B cell (primary cell): ENCODE results near the gene GSG1. TPM values are rescaled to one million over a fixed set of nuclear protein-coding genes. Genes with fewer than 3 reads are reported as not detected.

ENCODE experiments used
- ATAC-seq: fragments of 200-7000 bp; cut with Tn5 transposase; one replicate; pipeline ENCODE4 v1.10.0; 2021; ENCODE audit warnings: low read depth, mild to moderate bottlenecking, moderate number of reproducible peaks, moderate library complexity
- CTCF ChIA-PET: fragments of 350-600 bp; sonication (Branson Sonifier 250); formaldehyde crosslinking; loops from one replicate; lab custom pipeline; 2021; ENCODE audit warnings: antibody characterized with exemption, inconsistent platforms; lab: Charles Lee
- POLR2A ChIA-PET: fragments of 350-600 bp; sonication (Branson Sonifier 250); formaldehyde crosslinking; loops from one replicate; lab custom pipeline; 2021; ENCODE audit warnings: antibody characterized with exemption; lab: Charles Lee
- DNase-seq: peaks from one replicate; pipeline ENCODE4 v3.0.0; 2013
- H2AFZ ChIP-seq: 2 replicates; pipeline ENCODE4 v1.6.1; 2012; ENCODE audit warnings: mild to moderate bottlenecking, low read depth, low read length; ENCODE audit not compliant: insufficient read depth, poor library complexity, severe bottlenecking
- H3K27ac ChIP-seq, 2 donors: 1 replicate in 1 of 2; 2 replicates in 1 of 2; pipeline ENCODE4 v1.5.1; 2012 to 2013; ENCODE audit warnings: low read length in 2 of 2, mild to moderate bottlenecking in 2 of 2, moderate library complexity in 1 of 2
- H3K27me3 ChIP-seq, 4 experiments: fragments of 200-600 bp in 1 of 4; sonication (generic) in 1 of 4; replicated peaks in 1 of 4; 1 replicate in 2 of 4; 2 replicates in 2 of 4; pipeline versions ENCODE4 v1.6.1 to v1.7.0; 2013 to 2016; ENCODE audit warnings: low read length in 3 of 4, mild to moderate bottlenecking in 2 of 4, mixed read lengths in 1 of 4, moderate library complexity in 1 of 4; ENCODE audit not compliant: insufficient read depth in 4 of 4, control insufficient read depth in 3 of 4; ENCODE audit errors: control extremely low read depth in 1 of 4
- H3K36me3 ChIP-seq, 2 experiments: replicated peaks in 1 of 2; 1 replicate in 1 of 2; 2 replicates in 1 of 2; pipeline versions ENCODE4 v1.6.1 to v1.7.1; 2013; ENCODE audit warnings: low read length in 1 of 2; ENCODE audit not compliant: insufficient read depth in 2 of 2, control insufficient read depth in 1 of 2; ENCODE audit errors: control extremely low read depth in 1 of 2, extremely low read depth in 1 of 2
- H3K4me1 ChIP-seq, 2 donors: fragments of 200-600 bp in 1 of 2; sonication (generic) in 1 of 2; 1 replicate in 1 of 2; 2 replicates in 1 of 2; pipeline versions ENCODE4 v1.5.1 to v1.6.1; 2013 to 2017; ENCODE audit warnings: low read length in 2 of 2; ENCODE audit not compliant: control insufficient read depth in 2 of 2, insufficient read depth in 2 of 2
- H3K4me2 ChIP-seq: replicated peaks from 2 replicates; pipeline ENCODE3; 2012; ENCODE audit warnings: mild to moderate bottlenecking, low read depth, low read length; ENCODE audit not compliant: poor library complexity, severe bottlenecking
- H3K4me3 ChIP-seq, 5 experiments: fragments of 200-600 bp in 1 of 5; sonication (generic) in 1 of 5; 1 replicate in 3 of 5; 2 replicates in 2 of 5; pipeline versions ENCODE4 v1.5.1 to v1.7.0; 2011 to 2016; ENCODE audit warnings: low read length in 4 of 5, mild to moderate bottlenecking in 4 of 5, low read depth in 2 of 5, control low read depth in 1 of 5, moderate library complexity in 1 of 5; ENCODE audit not compliant: insufficient read depth in 1 of 5; ENCODE audit errors: control extremely low read depth in 1 of 5, extremely low read depth in 1 of 5
- H3K79me2 ChIP-seq: fragments of 200-600 bp; sonication (generic); one replicate; pipeline ENCODE4 v1.6.0; 2016; ENCODE audit warnings: low read length; ENCODE audit not compliant: control insufficient read depth, insufficient read depth
- H3K9ac ChIP-seq: fragments of 200-600 bp; sonication (generic); 2 replicates; pipeline ENCODE4 v1.6.1; 2017; ENCODE audit warnings: mild to moderate bottlenecking, low read length, moderate library complexity
- H3K9me3 ChIP-seq, 3 donors: one replicate each; pipeline versions ENCODE4 v1.6.1 to v1.7.1; 2013; ENCODE audit warnings: low read length in 2 of 3; ENCODE audit not compliant: control insufficient read depth in 2 of 3, insufficient read depth in 1 of 3; ENCODE audit errors: control extremely low read depth in 1 of 3
- H4K20me1 ChIP-seq: 2 replicates; pipeline ENCODE4 v1.6.0; 2012; ENCODE audit warnings: mild to moderate bottlenecking, low read length; ENCODE audit not compliant: insufficient read depth, control insufficient read depth, poor library complexity, severe bottlenecking
- H3K27ac Mint-ChIP-seq: one replicate; pipeline ENCODE4 v1.8.0; 2021; ENCODE audit warnings: mixed read lengths
- H3K27me3 Mint-ChIP-seq: one replicate; pipeline ENCODE4 v1.8.0; 2021; ENCODE audit warnings: mixed read lengths
- H3K4me1 Mint-ChIP-seq: one replicate; pipeline ENCODE4 v1.8.0; 2021; ENCODE audit warnings: mixed read lengths
- H3K4me3 Mint-ChIP-seq: one replicate; pipeline ENCODE4 v1.8.0; 2021; ENCODE audit warnings: mixed read lengths
- H3K9me3 Mint-ChIP-seq: one replicate; pipeline ENCODE4 v1.8.0; 2022; ENCODE audit warnings: mixed read lengths; ENCODE audit not compliant: insufficient read depth
- CTCF ChIP-seq: fragments of 200-600 bp; IDR thresholded peaks from one replicate; pipeline ENCODE4 v1.8.0; 2022; ENCODE audit warnings: antibody characterized with exemption, mild to moderate bottlenecking
- EZH2 ChIP-seq: IDR thresholded peaks from 2 replicates; pipeline ENCODE4 v1.6.1; 2012; ENCODE audit warnings: borderline replicate concordance, low read depth, mild to moderate bottlenecking, moderate library complexity, low read length; ENCODE audit not compliant: insufficient read depth, poor library complexity, severe bottlenecking
- WGBS: methylation state at CpG from one replicate; pipeline ENCODE4 v1.1.5; 2013; ENCODE audit warnings: missing lambda C conversion rate; ENCODE audit not compliant: insufficient coverage; 5-methylcytosine and 5-hydroxymethylcytosine counted together
- intact Hi-C: fragments of 100-400 bp; cut with micrococcal nuclease; formaldehyde crosslinking; loops from one replicate; pipeline ENCODE4 v1.10.0; 2022
- polyA plus RNA-seq: library from polyadenylated mRNA; depleted of rRNA; stranded (reverse); fragments of >200 nt; gene quantifications from 2 replicates; pipeline ENCODE4 v1.2.3, GENCODE V29; 2012
- total RNA-seq, 2 donors: library from RNA; stranded (reverse); fragments of 120-200 nt in 1 of 2; gene quantifications; 1 replicate in 1 of 2; 2 replicates in 1 of 2; pipeline versions ENCODE4 v1.2.3 to v1.2.4, GENCODE V29; 2013 to 2022

The GSG1 gene
- total and polyA plus RNA-seq, 2 donors (not counting 1 experiment from before 2014, with no cell fraction given) = not detected

- Mint-ChIP-seq H3K27ac (no peak overlapping the region), H3K27me3 (no peaks in the 10 kb centered on the region), H3K4me1 (no peaks in the 10 kb centered on the region), H3K4me3 (no peak overlapping the region), H3K9me3 (no peaks in the 10 kb centered on the region)
- Histone ChIP-seq H3K27ac (no peak overlapping the region), H3K9ac (no peak overlapping the region), H4K20me1 (no peaks in the 10 kb centered on the region), H3K27me3 (no peaks in the 10 kb centered on the region), H3K4me2 (no peak overlapping the region), H3K4me3 (no peak overlapping the region), H2AFZ (no peak overlapping the region), H3K36me3 (peaks cover 7 to 11% of the 10 kb centered on the region in 2 experiments), H3K9me3 (no peaks in the 10 kb centered on the region), H3K79me2 (no peaks in the 10 kb centered on the region), H3K4me1 (no peaks in the 10 kb centered on the region)
- DNase-seq (no peak), ATAC-seq (no peak)
- WGBS = 97% methylated on average over 5 of the region's 6 CpGs
- TF ChIP-seq CTCF (no peak), EZH2 (no peak)
- ChIA-PET CTCF (interaction anchor here (0.6 kb wide), 1 partner anchor 160 kb away, joined by 3 read pairs; no protein-coding TSS in a partner anchor), POLR2A (no interaction called here)
- intact Hi-C loops = no loop called here
Observed at GRCh38 chr12:13069380-13069779, 34.1 kb downstream of the GSG1 start.

- H3K27me3 ChIP-seq = no peaks in the 10 kb centered on the region
- Mint-ChIP-seq H3K9me3 (no peaks in the 10 kb centered on the region), H3K27me3 (no peaks in the 10 kb centered on the region), H3K4me3 (no peak overlapping the region), H3K4me1 (no peaks in the 10 kb centered on the region), H3K27ac (no peak overlapping the region)
- no peak overlapping the region for H3K4me3 ChIP-seq
- no peaks in the 10 kb centered on the region for H4K20me1 ChIP-seq
- H3K9me3 ChIP-seq = no peaks in the 10 kb centered on the region
- 100% methylated on average over 1 of the region's 1 CpG for WGBS
- H3K4me2 ChIP-seq = no peak overlapping the region
- no peaks in the 10 kb centered on the region for H3K79me2 ChIP-seq
- ChIA-PET CTCF (no interaction called here), POLR2A (no interaction called here)
- intact Hi-C loops = no loop called here
- H3K36me3 ChIP-seq = peaks cover 6 to 11% of the 10 kb centered on the region in 2 experiments
- TF ChIP-seq EZH2 (no peak), CTCF (no peak)
- no peak overlapping the region for H3K27ac ChIP-seq
- H3K9ac ChIP-seq = no peak overlapping the region
- H3K4me1 ChIP-seq = no peaks in the 10 kb centered on the region
- ATAC-seq = no peak
- H2AFZ ChIP-seq = no peak overlapping the region
- DNase-seq = no peak
Observed at GRCh38 chr12:13067322-13067721, 36.1 kb downstream of the GSG1 start.
